Astrocyte (in vitro differentiated cells and primary cell): Measurements from ENCODE around the gene NIF3L1.

Source experiments
- EZH2 ChIP-seq: IDR thresholded peaks from 2 replicates; pipeline ENCODE4 v1.6.1; 2012; ENCODE audit warnings: mild to moderate bottlenecking, low read length, inconsistent platforms; ENCODE audit not compliant: insufficient read depth
- TF ChIP-seq, protein P1 (sequence below): IDR thresholded peaks from 2 replicates; pipeline ENCODE4 v1.5.1; 2011; ENCODE audit warnings: low read depth, mild to moderate bottlenecking, inconsistent platforms, low read length, moderate library complexity; ENCODE audit not compliant: insufficient read depth

- TF ChIP-seq, protein P1, sequence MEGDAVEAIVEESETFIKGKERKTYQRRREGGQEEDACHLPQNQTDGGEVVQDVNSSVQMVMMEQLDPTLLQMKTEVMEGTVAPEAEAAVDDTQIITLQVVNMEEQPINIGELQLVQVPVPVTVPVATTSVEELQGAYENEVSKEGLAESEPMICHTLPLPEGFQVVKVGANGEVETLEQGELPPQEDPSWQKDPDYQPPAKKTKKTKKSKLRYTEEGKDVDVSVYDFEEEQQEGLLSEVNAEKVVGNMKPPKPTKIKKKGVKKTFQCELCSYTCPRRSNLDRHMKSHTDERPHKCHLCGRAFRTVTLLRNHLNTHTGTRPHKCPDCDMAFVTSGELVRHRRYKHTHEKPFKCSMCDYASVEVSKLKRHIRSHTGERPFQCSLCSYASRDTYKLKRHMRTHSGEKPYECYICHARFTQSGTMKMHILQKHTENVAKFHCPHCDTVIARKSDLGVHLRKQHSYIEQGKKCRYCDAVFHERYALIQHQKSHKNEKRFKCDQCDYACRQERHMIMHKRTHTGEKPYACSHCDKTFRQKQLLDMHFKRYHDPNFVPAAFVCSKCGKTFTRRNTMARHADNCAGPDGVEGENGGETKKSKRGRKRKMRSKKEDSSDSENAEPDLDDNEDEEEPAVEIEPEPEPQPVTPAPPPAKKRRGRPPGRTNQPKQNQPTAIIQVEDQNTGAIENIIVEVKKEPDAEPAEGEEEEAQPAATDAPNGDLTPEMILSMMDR = no peak
- no peak for TF ChIP-seq EZH2
Observed at GRCh38 chr2:200862532-200863000, 26.6 kb upstream of the NIF3L1 start.
